Measurements from ENCODE around the gene TSC2.

GRCh38 chr16:2089706-2090480 lies 42.1 kb downstream of the TSC2 start:
- no peak for TF ChIP-seq CTCF (IDR thresholded peaks at IDR 0.05)
- no peak for TF ChIP-seq EP300 (IDR thresholded peaks at IDR 0.05; ENCODE audit: low read depth)
- no peak for TF ChIP-seq POLR2A (IDR thresholded peaks at IDR 0.05)

All from transverse colon (tissue), 3 donors.